Left hindlimb (tissue), 1 donor: ENCODE measurements around the gene NFE2L2.
"Not testable (repeated sequence)": the region's sequence is repeated elsewhere in the genome, so short reads cannot be mapped to it uniquely, and the experiment has no call there.

Source experiments
- DNase-seq: peaks from one replicate; pipeline ENCODE4 v3.0.0-alpha.2; 2018

Gene NFE2L2

GRCh38 chr2:177255227-177255601, 9.3 kb downstream of the NFE2L2 start:
- DNase-seq, result no peak

DNA sequence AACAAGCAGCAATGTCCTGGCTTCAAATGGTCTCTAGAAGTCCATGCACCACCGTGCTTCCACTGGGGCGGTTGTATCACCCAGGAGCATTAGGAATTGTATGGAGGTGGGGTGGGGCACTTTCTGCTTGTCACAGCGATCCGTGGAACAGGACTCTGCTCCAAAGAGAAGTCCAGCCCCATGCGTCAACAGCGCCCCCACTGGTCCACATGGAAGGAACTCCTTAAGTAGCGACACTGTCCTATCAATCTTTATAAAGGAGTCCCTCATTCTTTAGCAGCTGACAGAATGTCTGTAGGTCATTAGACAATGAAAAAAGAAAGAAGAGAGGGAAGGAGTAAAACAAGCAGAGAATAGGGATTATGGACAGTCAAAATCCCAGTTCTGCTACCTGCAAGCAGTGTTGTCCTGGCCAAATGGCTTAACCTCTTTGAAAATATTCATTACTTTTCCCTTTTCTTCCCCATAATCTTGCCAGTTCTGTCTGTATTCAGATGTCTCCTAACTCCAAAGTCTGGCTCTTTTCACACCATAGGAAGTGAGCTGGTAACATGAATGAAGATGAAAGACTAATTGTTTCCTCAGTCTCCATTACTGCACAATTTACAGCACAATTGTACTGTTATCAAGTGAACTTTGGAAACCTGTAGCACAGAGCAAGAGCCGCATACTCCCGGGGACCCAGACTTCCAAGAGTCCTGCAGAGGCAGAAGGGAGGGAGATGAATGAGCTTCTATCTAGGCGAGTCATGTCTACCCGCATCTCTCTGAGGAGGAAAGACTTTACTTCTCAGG, 9.9 kb downstream of the NFE2L2 start:
- DNase-seq, result no peak

- no peak for DNase-seq
These were observed 10.8 kb downstream of the NFE2L2 start for GRCh38 chr2:177253704-177254103.

- DNase-seq, result no peak
These were observed 11.6 kb downstream of the NFE2L2 start for GRCh38 chr2:177252808-177253531.

DNA sequence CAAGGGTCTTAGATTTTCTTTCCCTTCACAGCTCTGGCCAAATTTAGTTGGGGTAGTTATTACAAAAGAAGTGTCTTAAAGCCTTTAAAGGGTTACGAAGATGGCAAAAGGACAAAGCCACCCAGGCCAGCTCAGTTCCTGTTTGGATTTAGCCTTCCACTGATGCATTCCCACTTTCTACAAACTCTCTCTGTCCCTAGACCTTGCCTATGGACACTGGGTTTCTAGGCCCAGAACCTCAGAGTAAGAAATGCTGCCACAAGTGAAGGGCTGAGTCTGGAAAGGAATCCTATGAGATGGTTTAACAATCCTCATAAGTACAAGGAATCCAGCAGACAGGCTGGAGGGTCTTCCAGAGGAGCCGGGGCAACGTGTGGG, 13.4 kb downstream of the NFE2L2 start:
- no peak for DNase-seq

GRCh38 chr2:177250461-177250860, 14.1 kb downstream of the NFE2L2 start:
- DNase-seq, result no peak

GRCh38 chr2:177249038-177249437, 15.5 kb downstream of the NFE2L2 start:
- no peak for DNase-seq

- no peak for DNase-seq
These were observed 16.7 kb downstream of the NFE2L2 start for GRCh38 chr2:177247693-177248262.

GRCh38 chr2:177246523-177247030, 17.9 kb downstream of the NFE2L2 start:
- DNase-seq, result not testable (repeated sequence)

- DNase-seq, result no peak
These were observed 18.5 kb downstream of the NFE2L2 start for GRCh38 chr2:177246000-177246399.

- no peak for DNase-seq
These were observed 19.5 kb downstream of the NFE2L2 start for GRCh38 chr2:177245010-177245422.

- no peak for DNase-seq
These were observed 20.2 kb downstream of the NFE2L2 start for GRCh38 chr2:177244244-177244771.

DNA sequence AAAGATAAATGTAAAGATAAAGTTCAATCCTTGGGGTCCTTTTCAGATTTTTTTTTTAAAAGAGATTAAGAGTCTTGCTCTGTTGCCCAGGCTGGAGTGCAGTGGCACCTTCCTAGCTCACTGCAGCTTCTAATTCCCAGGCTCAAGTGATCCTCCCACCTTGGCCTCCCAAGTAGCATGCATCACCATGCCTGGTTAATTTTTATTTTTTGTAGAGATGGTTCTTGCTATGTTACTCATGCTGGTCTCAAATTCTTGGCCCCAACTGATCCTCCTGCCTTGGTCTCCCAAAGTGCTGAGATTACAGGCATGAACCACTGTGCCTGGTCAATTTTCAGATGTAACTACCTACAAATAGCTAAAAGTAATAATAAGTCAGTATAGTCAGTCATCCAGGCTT, 21.1 kb downstream of the NFE2L2 start:
- DNase-seq, result no peak

- DNase-seq, result no peak
These were observed 21.5 kb downstream of the NFE2L2 start for GRCh38 chr2:177243073-177243472.

DNA sequence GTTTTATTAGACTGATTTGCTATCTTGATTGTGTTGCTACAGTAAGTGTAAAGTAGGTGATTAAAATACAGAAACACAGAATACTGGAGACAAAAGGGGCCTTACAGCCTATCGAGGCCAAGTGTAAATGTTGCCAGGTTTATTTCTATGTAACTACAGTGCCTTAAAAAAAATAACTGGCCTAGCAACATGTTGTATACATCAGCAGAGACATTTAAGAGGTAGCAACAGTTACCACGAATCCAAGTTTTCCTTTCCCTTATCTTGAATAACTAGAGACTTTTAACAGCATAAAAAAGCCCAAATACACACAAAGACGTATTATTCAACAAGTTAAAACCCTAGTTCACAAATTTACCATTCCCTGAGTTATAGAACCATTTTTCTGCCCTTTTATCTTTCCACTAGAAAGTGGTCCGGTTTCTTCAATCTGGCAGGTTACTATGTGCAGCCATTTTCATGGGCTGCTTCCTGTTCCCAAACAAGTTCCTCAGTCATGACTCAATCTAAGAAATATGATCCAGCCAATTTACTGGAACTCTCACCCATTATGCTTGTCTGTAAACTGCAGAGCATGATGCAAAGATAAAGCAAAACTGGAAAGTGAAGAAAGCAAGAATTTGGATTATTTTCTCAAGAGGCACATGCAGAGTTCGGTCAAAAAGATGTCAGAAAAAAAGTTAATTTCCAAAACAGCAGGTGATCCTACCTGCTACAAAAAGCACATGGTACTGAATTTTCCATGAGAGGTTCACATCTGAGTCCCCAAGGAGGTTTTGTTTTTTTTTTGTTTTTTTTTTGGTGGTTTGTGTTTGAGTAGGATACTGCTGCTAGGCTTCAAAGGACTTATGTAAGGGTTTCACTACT, 22.2 kb downstream of the NFE2L2 start:
- DNase-seq, result no peak

DNA sequence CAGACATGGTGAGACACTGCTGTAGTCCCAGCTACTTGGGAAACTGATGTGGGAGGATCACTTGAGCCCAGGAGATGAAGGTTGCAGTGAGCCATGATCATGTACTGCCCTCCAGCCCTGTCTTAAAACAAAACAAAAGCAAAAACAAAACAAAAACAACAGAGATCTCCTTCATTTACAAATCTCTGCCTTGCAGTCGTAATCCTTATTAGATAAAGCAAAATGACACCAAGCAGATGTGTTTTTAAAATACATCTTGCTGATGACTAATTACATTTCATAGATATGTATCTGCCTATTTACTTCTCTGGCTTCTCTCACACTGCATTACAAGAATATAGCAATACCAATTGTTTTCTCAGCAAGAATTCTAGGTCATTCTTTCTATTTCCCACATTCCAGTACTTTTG, 22.8 kb downstream of the NFE2L2 start:
- no peak for DNase-seq

DNA sequence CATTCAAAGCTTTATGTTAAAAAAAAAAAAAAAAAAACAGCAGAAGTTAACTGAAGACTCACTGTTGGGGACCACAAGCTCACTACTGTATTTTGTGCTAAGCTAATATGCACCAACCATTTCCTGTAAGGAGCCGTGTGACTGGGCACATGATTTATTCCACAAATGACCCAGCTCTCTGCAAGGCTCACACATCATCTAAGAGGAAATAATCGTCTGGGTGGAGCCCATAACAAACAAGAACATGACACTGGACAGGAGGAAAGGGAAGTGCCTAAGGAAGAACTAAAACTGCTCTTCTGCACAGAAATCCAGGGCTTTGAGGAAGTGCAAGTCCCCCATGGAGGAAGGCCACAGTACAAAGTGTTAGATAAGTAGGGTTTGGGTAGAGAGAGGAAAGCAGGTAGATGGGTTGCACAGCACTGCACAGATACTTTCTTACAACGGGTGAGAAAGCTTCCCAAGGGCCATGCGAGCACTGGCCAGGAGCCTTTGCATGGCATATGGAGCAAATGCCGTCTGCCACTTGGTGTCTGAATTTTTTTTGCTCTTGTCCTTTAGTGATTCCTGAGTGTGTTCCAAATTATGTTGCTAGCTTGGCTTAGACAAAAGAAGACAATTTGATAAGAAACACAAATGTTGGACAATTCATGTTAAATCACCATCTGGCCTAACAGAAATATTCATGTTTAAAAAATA, 24.4 kb downstream of the NFE2L2 start:
- DNase-seq, result peak; percentile 58

- DNase-seq, result no peak
These were observed 25.5 kb downstream of the NFE2L2 start for GRCh38 chr2:177239053-177239452.

GRCh38 chr2:177237932-177238331, 26.6 kb downstream of the NFE2L2 start:
- no peak for DNase-seq

DNA sequence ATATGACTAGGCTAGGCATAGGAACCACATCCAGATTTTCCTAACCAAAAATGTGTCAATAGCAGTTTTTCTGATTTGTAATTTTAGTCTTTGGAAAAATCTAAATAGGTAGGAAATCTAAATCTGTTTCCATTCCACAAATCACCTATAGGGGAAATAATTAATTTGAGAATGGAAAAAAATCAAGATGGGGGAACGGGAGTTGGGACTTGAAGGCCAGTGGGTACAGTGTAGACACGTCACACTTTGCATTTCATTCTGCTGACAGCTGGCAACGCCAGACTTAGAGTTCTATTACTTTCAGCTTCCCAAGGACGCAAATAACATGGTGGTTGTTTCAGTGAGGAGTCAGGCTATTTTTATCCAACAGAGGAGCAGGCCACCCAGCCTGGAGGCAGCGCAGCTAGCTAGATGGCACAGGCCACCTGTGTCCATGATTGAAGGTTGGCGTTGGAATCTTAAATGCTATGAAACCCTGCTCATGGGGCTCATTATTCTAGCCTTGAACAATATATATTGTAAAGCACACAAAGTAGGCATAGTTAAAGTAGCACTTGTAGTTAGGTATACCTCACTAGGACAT, 28.6 kb downstream of the NFE2L2 start:
- DNase-seq, result no peak

DNA sequence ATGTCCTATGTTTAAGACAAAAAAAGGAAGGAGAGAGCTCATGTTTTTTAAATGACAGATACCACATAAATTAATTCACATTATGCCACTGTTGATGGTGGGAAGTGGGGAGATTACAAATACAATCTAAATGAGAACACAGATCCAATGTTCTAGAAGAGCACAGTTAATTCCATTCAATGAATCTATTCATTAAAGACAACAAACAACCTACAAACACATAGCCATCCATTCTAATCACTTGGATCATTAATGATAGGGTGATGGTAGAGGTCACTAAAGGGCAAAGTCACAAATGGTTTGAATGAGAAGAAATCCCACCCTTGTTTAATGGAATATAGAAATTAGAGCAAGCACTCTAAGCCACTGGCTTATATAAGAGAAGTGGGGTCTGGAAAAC, 30.3 kb downstream of the NFE2L2 start:
- DNase-seq, result no peak
